Heart right ventricle (tissue), 16 donors: ENCODE measurements around the gene HOXB4. TPM values are rescaled to one million over a fixed set of nuclear protein-coding genes. Genes with fewer than 3 reads are reported as not detected.

Experiments
- ATAC-seq, 8 donors: fragments of 200-7000 bp; cut with Tn5 transposase; one replicate each; pipeline ENCODE4 v1.9.1; 2020; ENCODE audit warnings: mild to moderate bottlenecking in 8 of 8, moderate library complexity in 8 of 8, moderate number of reproducible peaks in 1 of 8
- DNase-seq, 2 donors: peaks; one replicate each; pipeline ENCODE4 v3.0.0-alpha.2; 2020
- H3K27ac ChIP-seq, 10 donors: fragments of 200-600 bp; sonication (generic) in 2 of 10; one replicate each; pipeline versions ENCODE4 v1.5.0 to v1.8.0; 2020 to 2022; ENCODE audit warnings: mild to moderate bottlenecking in 3 of 10
- H3K27me3 ChIP-seq, 7 donors: fragments of 200-600 bp; one replicate each; pipeline ENCODE4 v1.8.0; 2021 to 2022; ENCODE audit warnings: mild to moderate bottlenecking in 2 of 7
- H3K36me3 ChIP-seq, 9 donors: fragments of 200-600 bp; sonication (generic) in 1 of 9; one replicate each; pipeline versions ENCODE4 v1.5.0 to v1.8.0; 2020 to 2022; ENCODE audit warnings: mild to moderate bottlenecking in 2 of 9
- H3K4me1 ChIP-seq, 9 donors: fragments of 200-600 bp; sonication (generic) in 1 of 9; one replicate each; pipeline versions ENCODE4 v1.5.0 to v1.8.0; 2020 to 2022; ENCODE audit warnings: mild to moderate bottlenecking in 4 of 9
- H3K4me3 ChIP-seq, 10 donors: fragments of 200-600 bp; sonication (generic) in 2 of 10; one replicate each; pipeline versions ENCODE4 v1.5.0 to v1.8.0; 2020 to 2022; ENCODE audit warnings: mild to moderate bottlenecking in 7 of 10, moderate library complexity in 2 of 10
- H3K9me3 ChIP-seq, 11 donors: fragments of 200-600 bp in 10 of 11; sonication (generic) in 2 of 11; one replicate each; pipeline versions ENCODE4 v1.5.0 to v1.8.0; 2013 to 2022; ENCODE audit warnings: mild to moderate bottlenecking in 2 of 11, control low read depth in 1 of 11, moderate library complexity in 1 of 11
- CTCF ChIP-seq, 9 donors: fragments of 200-600 bp; sonication (generic) in 2 of 9; IDR thresholded peaks; one replicate each; pipeline versions ENCODE4 v1.5.0 to v1.8.0; 2021 to 2022; ENCODE audit warnings: antibody characterized with exemption in 9 of 9, mild to moderate bottlenecking in 5 of 9, moderate library complexity in 1 of 9
- WGBS, 2 donors: extraction: QIAGEN DNeasy Blood & Tissue Kit; methylation state at CpG; one replicate each; pipeline ENCODE4 v1.1.7; 2013; ENCODE audit warnings: inconsistent platforms in 1 of 2; 5-methylcytosine and 5-hydroxymethylcytosine counted together
- intact Hi-C, 10 donors: fragments of 100-400 bp; cut with DNase I; formaldehyde crosslinking; loops; one replicate each; pipeline versions ENCODE4 v1.11.1 to v1.14.2; 2022
- polyA plus RNA-seq, 2 donors: library from polyadenylated mRNA; stranded (reverse); fragments of 200-250 nt; gene quantifications; one replicate each; pipeline ENCODE4 v1.2.3, GENCODE V29; 2013
- total RNA-seq, 10 donors: library from RNA; stranded (reverse); fragmentation: NEBNext Ultra II Directional in 3 of 10; extraction: Animal tissue kit (Norgen Biotek cat#: 25700) in 3 of 10; gene quantifications; one replicate each; pipeline versions ENCODE4 v1.2.1 to v1.2.4, GENCODE V29; 2021 to 2023
- donor health status: Arrhythmogenic right ventricular cardiomyopathy.
- donor health status: ischemic (EF 13 %, LVEDD 7.1; RV severe dilation, severe dysfunction).
- donor health status: healthy with polysubstance abuse.
- donor health status: DM: no; HTN: yes; CAD: no.
- donor health status: DM: no; HTN: no; CAD: no.
- donor health status: ischemic (EF 25% LVEDD 6.9; RV normal size, moderate dysfunction).
- donor health status: ischemic (EF 25% LVEDD 5.7; RV mildly dilated, moderate dysfunction).
- donor health status: healthy.
- donor health status: DM: yes; HTN: yes; CAD: no.
- donor health status: Ischemic cardiomyopathy.
- donor health status: ischemic (EF 35%, LVEDD 5.7; RV mildly dilated, moderate dysfunction).
- donor health status: nonischemic (EF 11% LVEDD 7.7; RV severe dilation, severe dysfunction).
- donor health status: DM: yes; HTN: yes; CAD: no.
- donor health status: PGD.
- donor health status: ischemic (EF 29% LVEDD 5.4; RV normal size, mild dysfunction).
- donor health status: nonischemic (EF 23%, LVEDD 6.1; RV moderate dilation, normal function).

The HOXB4 gene
- total and polyA plus RNA-seq, 12 donors = 0.14 to 1.6 (median 0.32) TPM; not detected in 1

- intact Hi-C loops = no loop called here
Measured at GRCh38 chr17:48530208-48530886, 47.8 kb downstream of the HOXB4 start.

GRCh38 chr17:48529683-48530009 is 48.5 kb downstream of the HOXB4 start:
- no peak for TF ChIP-seq CTCF (IDR thresholded peaks at IDR 0.05)
- ATAC-seq = no peak
- no peaks in the 10 kb centered on the region for H3K9me3 ChIP-seq
- intact Hi-C loops = no loop called here
- H3K27me3 ChIP-seq = peaks cover 0 to 100% (median 81%) of the 10 kb centered on the region in 7 donors
- H3K27ac ChIP-seq = no peak overlapping the region
- no peaks in the 10 kb centered on the region for H3K4me1 ChIP-seq
- no peaks in the 10 kb centered on the region for H3K36me3 ChIP-seq
- H3K4me3 ChIP-seq = no peak overlapping the region
- no peak for DNase-seq
- 50 to 68% methylated on average over 11 of the region's 11 CpGs for WGBS, 2 donors

More at GRCh38 chr17:48530208-48530886, 47.8 kb downstream of the HOXB4 start:
- H3K9me3 ChIP-seq = no peaks in the 10 kb centered on the region
- no peak overlapping the region for H3K27ac ChIP-seq
- H3K36me3 ChIP-seq = no peaks in the 10 kb centered on the region
- ATAC-seq (peak in 1 of 8 donors; percentile 41), DNase-seq (no peak)
- H3K4me3 ChIP-seq = no peak overlapping the region
- TF ChIP-seq CTCF (IDR thresholded peaks at IDR 0.05) = no peak
- H3K4me1 ChIP-seq = no peaks in the 10 kb centered on the region
- H3K27me3 ChIP-seq = peaks cover 0 to 94% (median 80%) of the 10 kb centered on the region in 7 donors
- WGBS, 2 donors = 44 to 47% methylated on average over 37 of the region's 37 CpGs

- Histone ChIP-seq H3K27ac (no peak overlapping the region), H3K4me3 (no peak overlapping the region), H3K9me3 (no peaks in the 10 kb centered on the region), H3K4me1 (no peaks in the 10 kb centered on the region), H3K27me3 (peaks cover 0 to 100% (median 86%) of the 10 kb centered on the region in 7 donors), H3K36me3 (no peaks in the 10 kb centered on the region)
- DNase-seq = no peak
- intact Hi-C loops = no loop called here
- TF ChIP-seq CTCF (IDR thresholded peaks at IDR 0.05) = no peak
- ATAC-seq = no peak
- whole genome bisulfite sequencing, 2 donors = 71% methylated on average over 11 of the region's 11 CpGs
Measured at GRCh38 chr17:48528936-48529682, 49.0 kb downstream of the HOXB4 start.

- no peak for TF ChIP-seq CTCF (IDR thresholded peaks at IDR 0.05)
- H3K4me1 ChIP-seq = no peaks in the 10 kb centered on the region
- ATAC-seq = no peak
- no peak for DNase-seq
- H3K36me3 ChIP-seq = no peaks in the 10 kb centered on the region
- WGBS, 2 donors = 45 to 58% methylated on average over 7 of the region's 7 CpGs
- peaks cover 0 to 100% (median 92%) of the 10 kb centered on the region in 7 donors for H3K27me3 ChIP-seq
- H3K27ac ChIP-seq = no peak overlapping the region
- no peak overlapping the region for H3K4me3 ChIP-seq
- intact Hi-C loops = no loop called here
- no peaks in the 10 kb centered on the region for H3K9me3 ChIP-seq
Measured at GRCh38 chr17:48528153-48528935, 49.8 kb downstream of the HOXB4 start.
